ENCODE measurements around the gene GSTP1.

GSTP1 gene

DNA sequence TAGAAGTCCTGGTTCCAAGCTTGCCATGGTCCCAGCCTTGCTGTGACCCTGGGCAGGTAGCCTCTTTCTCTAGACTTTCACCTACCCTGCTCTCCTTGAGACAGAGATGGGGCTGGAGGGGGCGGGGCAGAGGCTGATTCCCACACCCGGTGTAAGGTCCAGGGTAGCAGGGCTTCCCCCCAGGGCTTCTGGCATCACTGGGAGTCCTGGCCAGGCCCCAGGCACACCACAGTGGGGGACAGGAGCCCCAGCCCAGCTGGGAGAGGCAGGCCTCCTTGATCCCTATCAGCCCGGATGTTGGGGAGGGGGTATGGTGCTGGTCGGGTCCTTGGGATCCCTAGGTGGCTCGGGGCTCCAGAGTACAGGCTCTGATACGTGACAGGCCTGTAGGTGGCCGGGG, 47.8 kb downstream of the GSTP1 start:
- DNase-seq (ENCODE audit: low read depth) = no peak

DNA sequence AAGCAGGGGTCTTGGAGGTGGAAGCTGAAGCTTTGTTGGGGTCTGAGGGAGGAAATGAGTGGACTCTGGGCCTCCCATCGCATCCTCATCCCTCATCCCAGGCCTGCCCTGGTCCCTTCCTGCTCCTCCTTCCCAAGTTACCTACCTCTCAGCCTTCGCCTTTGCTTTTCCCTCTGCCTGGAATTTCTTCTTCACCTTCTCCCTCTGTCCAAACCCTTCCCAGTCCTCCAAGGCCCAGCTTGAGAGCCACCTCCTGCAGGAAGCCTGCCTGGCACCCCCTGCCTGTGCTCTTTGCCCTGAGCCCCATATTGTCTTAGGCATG, 48.2 kb downstream of the GSTP1 start:
- DNase-seq (ENCODE audit: low read depth) = no peak

DNA sequence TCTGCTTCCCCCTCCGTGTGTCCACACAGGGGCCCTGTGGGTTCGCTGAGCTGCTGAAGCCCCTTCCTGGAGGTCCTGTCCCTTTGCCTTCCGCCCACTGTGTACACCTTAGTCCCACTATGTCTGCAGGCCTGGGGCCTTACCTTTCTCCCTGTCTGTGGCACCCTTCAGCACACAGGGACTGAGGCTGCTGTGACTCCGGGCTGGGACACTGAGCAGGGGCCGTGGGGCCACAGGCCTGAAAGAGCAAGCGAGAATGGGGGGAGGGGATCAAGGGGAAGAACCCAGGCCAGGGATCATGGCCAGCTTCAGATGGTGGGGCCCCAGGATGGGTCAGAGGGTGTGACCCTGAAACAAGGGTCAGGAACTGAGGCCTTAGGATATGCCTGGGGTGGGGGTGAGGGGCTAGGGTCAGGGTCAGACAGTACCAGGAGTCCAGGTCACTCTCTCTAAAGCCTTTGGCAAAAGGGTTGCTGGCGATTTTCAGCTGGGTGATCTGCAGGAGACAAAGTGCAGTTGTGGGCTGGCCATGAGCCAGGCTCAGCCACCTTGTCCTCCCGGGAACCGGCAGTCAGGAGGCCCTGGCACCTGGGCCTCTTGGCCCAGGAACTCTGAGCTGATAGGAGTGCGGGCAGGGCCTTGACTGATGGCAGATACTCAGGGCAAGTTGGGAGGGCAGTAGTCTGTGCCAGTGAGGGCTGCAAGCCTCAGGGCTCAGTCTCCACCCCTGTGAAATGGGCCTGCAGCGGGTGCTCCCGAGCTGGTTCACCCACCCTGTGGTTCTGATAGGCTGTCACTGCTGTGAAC, 48.8 kb downstream of the GSTP1 start:
- DNase-seq (ENCODE audit: low read depth) = no peak

DNA sequence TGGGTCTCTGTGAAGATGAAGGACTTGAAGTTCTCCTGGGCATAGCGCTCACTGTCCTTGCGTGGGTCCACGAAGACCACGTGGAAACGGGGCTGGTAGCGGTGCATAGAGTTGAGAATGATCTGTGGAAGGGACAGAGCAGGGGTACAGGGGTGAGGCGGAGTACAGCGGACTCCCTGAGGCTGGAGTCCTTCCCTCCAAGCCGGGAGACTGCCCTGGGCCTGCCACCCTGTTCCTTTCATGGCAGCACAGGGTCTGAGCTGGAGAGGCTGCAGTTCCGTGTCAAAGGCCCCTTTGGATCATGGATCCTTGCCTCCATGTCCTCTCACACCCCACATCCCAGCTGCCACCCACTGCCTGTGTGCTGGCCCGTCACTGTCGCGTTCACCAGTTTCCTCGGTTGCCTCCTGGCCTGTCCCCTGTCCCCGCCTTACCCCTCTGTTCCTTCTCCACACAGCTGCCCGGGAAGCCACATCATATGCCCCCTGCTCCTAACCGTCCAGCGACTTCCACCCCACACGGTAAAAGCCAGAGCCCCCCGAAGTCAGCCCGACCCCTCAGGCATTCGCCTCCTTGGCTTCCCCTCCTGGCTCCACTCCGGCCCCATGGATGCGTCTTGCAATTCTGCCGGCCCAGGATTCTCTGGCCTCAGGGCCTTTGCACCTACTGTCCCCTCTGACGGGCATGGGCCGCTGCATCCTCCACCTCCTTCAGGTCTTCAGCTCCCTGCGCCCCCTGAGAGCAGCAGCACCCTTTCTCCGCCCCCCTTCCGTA, 49.6 kb downstream of the GSTP1 start:
- no peak for DNase-seq (ENCODE audit: low read depth)

DNA sequence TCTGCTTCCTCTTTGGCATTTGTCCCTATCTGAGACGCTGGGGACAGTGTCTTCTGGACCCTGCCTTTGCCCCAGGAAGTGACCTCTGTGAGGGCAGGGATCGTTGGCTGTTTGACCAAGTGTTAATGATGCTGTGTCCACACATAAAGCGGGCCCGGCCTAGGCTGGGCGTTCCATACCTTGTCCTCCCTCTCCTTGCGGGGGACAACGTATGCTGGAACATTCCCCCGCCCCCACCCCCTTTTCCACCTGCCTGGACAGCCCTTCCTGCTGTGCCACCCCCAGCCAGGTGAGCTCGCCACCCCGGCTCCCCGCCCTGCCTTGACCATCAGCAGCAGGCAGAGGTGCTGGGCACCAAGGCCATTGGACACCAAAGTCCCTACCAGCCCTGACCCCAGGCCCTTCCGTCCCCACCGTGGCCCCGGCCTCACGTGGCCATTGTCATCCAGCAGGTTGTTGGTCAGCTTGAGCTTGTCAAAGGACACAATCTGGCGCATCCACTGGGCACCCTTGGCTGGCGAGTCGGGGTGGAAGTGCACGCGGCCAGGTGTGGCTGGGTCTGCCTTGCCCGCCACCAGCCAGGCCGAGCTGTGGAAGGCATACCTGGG, 50.2 kb downstream of the GSTP1 start:
- DNase-seq (ENCODE audit: low read depth) = no peak

DNA sequence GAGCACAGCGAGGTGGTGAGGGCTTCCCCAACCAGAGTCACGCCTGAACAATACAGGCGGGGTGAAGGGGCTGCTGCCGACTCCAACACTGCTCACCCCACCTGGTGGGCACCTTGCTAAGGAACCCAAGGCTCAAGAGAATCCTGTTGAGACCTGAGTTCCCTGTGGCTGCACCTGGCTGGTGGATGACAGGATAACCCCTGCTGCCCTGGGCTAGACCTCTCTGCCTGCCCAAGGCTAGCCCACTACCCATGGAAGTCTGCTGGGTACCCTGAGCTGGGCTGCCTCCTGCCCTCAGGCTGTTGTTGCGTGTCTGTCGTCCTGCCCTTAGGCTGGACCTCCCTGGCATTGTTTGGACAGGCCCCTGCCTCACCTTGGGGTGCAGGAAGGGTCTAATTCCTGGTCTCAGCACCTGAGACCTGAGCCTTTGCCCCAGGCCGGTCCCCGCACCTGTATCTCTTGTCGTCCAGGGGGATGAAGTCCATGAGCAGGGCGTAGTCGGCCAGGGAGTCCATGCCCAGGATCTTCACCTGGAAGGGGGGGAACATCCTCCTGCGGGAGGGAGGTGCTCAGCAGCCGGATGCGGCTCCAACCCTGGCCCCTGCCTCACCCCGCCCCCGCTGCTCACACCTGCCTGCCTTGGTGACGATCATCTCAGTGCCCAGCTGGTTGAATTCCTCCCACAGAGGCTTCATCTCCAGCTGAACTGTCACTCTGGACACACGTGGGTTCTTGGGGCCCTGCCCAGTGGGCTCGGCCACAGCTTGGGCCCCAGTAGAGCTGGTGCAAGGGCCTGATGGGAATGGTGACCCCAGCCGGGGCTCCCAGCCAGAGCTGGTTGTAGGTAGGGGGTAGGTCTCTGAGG, 51.0 kb downstream of the GSTP1 start:
- DNase-seq (ENCODE audit: low read depth) = no peak

DNA sequence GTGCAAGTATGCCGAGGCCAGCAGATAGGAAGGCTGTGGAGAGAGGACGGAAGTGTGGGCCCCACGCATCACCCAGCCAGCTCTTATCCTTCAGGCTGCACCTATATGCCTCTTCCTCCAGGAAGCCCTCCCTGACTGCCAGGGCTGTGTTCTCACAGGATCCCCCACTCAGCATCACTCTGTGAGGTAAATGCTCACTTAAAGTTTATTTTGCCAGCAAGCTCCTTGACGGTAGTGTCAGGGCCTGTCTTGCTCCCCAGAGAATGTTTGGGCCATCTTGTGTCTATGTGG, 51.6 kb downstream of the GSTP1 start:
- DNase-seq (ENCODE audit: low read depth) = no peak

Measured in stromal cell of bone marrow (primary cell).